ENCODE measurements around the gene SMURF1. TPM values are rescaled to one million over a fixed set of nuclear protein-coding genes. Genes with fewer than 3 reads are reported as not detected.

SMURF1 gene
- total and polyA plus RNA-seq, 10 donors: 2.5 to 29.0 (median 21.0) TPM

DNA sequence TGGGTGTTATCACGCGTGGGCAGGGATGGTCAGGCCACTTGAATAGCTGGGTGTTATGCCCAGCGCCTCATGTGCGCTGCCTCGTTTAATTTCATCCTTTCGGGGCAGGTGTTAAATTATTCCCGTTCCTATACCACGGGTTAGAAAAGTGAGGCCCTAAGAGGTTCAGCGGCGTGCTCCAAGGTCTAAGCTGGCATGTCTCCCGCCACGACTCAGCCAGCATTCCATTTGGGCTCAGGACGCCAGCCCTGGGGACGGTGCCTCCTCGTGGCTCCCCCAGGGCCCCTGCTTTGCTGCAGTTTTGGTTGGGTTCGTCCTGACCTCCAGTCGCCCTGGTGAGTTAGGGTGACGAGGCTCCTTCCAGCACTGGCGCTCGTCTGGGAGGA is 141.1 kb downstream of the SMURF1 start:
- Histone ChIP-seq H3K27ac (no peak overlapping the region), H3K36me3 (peaks cover 3 to 100% (median 91%) of the 10 kb centered on the region in 6 donors), H3K4me3 (no peak overlapping the region), H3K27me3 (replicated peaks in 1 of 7) (no peaks in the 10 kb centered on the region), H3K9me3 (no peaks in the 10 kb centered on the region), H3K4me1 (peaks cover 0 to 10% (median 0%) of the 10 kb centered on the region in 6 donors)
- no peak for DNase-seq
- intact Hi-C loops (cut with DNase I; ENCODE audit: low total_unique reads): no loop called here
- 92 to 94% (median 93%) methylated on average over 18 to 20 of the region's 20 CpGs for WGBS, 5 donors
- TF ChIP-seq POLR2AphosphoS5 (IDR thresholded peaks at IDR 0.05) (no peak), POLR2A (IDR thresholded peaks at IDR 0.05) (no peak)
- TF ChIP-seq, protein P1, sequence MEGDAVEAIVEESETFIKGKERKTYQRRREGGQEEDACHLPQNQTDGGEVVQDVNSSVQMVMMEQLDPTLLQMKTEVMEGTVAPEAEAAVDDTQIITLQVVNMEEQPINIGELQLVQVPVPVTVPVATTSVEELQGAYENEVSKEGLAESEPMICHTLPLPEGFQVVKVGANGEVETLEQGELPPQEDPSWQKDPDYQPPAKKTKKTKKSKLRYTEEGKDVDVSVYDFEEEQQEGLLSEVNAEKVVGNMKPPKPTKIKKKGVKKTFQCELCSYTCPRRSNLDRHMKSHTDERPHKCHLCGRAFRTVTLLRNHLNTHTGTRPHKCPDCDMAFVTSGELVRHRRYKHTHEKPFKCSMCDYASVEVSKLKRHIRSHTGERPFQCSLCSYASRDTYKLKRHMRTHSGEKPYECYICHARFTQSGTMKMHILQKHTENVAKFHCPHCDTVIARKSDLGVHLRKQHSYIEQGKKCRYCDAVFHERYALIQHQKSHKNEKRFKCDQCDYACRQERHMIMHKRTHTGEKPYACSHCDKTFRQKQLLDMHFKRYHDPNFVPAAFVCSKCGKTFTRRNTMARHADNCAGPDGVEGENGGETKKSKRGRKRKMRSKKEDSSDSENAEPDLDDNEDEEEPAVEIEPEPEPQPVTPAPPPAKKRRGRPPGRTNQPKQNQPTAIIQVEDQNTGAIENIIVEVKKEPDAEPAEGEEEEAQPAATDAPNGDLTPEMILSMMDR (IDR thresholded peaks at IDR 0.05 in 8 of 11, conservative IDR thresholded peaks at IDR 0.05 in 3 of 11): no peak

DNA sequence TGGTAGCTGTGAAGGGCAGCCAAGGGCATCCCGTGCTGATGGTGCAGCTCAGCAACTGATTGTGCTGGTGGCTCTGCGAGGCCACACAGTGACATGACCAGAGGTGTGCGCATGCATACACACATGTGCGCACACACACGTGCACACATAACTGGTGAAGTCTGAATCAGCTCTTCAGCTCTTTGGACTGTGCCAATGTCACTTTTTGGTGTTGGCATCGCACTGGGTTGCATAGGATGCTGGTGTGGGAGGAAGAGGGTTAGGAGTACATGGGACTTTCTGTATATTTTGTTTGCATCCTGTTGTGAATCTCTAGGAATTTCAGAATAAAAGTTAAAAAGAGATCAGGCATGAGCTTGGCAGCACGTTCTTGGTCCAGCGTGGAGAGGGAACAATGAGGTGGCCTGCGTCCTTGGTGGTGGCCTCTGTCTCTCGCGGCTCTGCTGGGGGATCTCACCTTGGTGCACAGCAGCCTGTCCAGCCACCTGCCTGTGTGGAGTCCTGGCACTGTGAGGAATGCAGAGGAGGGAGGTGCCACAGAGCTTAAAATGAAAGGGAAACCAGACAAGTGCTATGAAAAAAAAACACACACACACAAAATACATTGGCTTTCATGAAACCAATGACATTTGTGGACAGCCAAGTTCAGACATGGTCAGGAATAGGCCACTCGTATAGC is 141.6 kb downstream of the SMURF1 start:
- H3K27me3 ChIP-seq (replicated peaks in 1 of 7): no peaks in the 10 kb centered on the region
- H3K27ac ChIP-seq: no peak overlapping the region
- intact Hi-C loops (cut with DNase I; ENCODE audit: low total_unique reads): no loop called here
- TF ChIP-seq, protein P1 (IDR thresholded peaks at IDR 0.05 in 8 of 11, conservative IDR thresholded peaks at IDR 0.05 in 3 of 11): no peak
- TF ChIP-seq POLR2A (IDR thresholded peaks at IDR 0.05): no peak
- no peak for TF ChIP-seq POLR2AphosphoS5 (IDR thresholded peaks at IDR 0.05)
- H3K4me1 ChIP-seq: peaks cover 0 to 10% (median 0%) of the 10 kb centered on the region in 6 donors
- H3K9me3 ChIP-seq: no peaks in the 10 kb centered on the region
- 89 to 96% (median 95%) methylated on average over 12 of the region's 12 CpGs for WGBS, 5 donors
- DNase-seq: no peak
- peaks cover 3 to 100% (median 90%) of the 10 kb centered on the region in 6 donors for H3K36me3 ChIP-seq
- no peak overlapping the region for H3K4me3 ChIP-seq

DNA sequence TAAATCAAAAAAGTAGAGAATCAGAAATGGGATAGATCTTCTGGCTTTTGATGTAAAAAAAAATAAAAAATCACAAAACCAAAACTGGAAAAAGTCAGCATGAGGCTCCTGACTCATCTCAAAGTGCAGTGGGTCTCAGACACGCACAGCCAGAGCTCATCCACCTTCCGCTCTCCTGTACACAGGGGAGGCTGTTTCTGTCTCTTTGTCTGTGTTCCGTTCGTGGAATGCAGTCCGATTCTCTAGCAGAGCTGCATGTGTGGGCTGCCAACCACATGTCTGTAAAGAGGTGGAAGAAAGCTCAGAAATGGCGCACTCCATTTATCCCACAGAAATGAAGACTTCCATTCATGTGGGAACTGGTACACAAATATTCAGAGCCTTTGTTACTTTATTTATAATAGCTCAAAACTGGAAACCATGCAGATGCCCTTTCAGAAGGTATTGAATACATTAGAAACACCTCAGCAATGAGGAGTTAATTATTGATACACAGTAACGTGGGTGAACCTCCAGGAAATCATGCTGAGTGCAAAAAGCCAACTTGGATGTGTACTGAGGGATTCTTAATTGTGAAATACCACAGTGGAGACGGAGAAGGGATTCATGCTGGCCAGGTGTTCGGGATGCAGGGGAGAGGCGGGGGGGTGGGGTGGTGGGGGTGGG is 142.3 kb downstream of the SMURF1 start:
- TF ChIP-seq, protein P1 (IDR thresholded peaks at IDR 0.05 in 8 of 11, conservative IDR thresholded peaks at IDR 0.05 in 3 of 11): no peak
- TF ChIP-seq POLR2AphosphoS5 (IDR thresholded peaks at IDR 0.05) (no peak), POLR2A (IDR thresholded peaks at IDR 0.05) (no peak)
- H3K9me3 ChIP-seq: no peaks in the 10 kb centered on the region
- WGBS, 5 donors: 93 to 96% (median 94%) methylated on average over 10 of the region's 10 CpGs
- DNase-seq: no peak
- peaks cover 0 to 10% (median 0%) of the 10 kb centered on the region in 6 donors for H3K4me1 ChIP-seq
- H3K36me3 ChIP-seq: peaks cover 3 to 100% (median 89%) of the 10 kb centered on the region in 6 donors
- no peak overlapping the region for H3K4me3 ChIP-seq
- H3K27me3 ChIP-seq (replicated peaks in 1 of 7): no peaks in the 10 kb centered on the region
- no peak overlapping the region for H3K27ac ChIP-seq
- intact Hi-C loops (cut with DNase I; ENCODE audit: low total_unique reads): no loop called here

DNA sequence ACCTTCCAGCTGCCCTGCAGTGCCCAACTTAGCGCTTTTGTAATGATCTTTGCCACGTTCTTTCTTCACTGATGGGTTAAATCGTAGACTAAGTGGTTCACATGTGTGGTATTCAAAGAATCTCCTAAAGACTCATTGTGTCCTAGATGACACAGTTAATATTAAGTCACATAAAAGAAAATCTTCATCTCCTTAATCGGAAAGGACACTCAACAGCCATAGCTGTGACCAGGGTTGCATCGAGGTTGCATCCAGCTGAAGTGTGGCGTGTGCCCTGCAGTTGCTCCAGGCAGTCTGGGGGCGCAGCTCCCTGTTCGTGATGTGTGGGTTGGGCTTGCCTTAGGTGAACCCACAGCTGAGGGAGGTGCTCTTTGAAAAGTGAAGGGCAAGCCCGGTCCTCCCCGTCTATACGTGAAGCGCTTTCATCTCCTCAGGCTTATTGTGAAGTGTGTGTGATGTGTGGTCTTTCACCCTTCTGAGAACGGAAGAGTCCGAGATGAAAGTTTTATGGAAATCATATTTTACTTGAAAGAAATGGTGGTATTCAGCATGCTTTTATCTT is 142.9 kb downstream of the SMURF1 start:
- Histone ChIP-seq H3K4me1 (peaks cover 0 to 8% (median 0%) of the 10 kb centered on the region in 6 donors), H3K9me3 (no peaks in the 10 kb centered on the region), H3K27me3 (replicated peaks in 1 of 7) (no peaks in the 10 kb centered on the region), H3K27ac (no peak overlapping the region), H3K36me3 (peaks cover 3 to 100% (median 88%) of the 10 kb centered on the region in 6 donors), H3K4me3 (no peak overlapping the region)
- TF ChIP-seq POLR2AphosphoS5 (IDR thresholded peaks at IDR 0.05) (no peak), POLR2A (IDR thresholded peaks at IDR 0.05) (no peak)
- TF ChIP-seq, protein P1 (IDR thresholded peaks at IDR 0.05 in 8 of 11, conservative IDR thresholded peaks at IDR 0.05 in 3 of 11): no peak
- WGBS, 5 donors: 93 to 94% (median 93%) methylated on average over 14 of the region's 14 CpGs
- intact Hi-C loops (cut with DNase I; ENCODE audit: low total_unique reads): no loop called here
- no peak for DNase-seq
